ENCODE results near the gene CARD11.

DNA sequence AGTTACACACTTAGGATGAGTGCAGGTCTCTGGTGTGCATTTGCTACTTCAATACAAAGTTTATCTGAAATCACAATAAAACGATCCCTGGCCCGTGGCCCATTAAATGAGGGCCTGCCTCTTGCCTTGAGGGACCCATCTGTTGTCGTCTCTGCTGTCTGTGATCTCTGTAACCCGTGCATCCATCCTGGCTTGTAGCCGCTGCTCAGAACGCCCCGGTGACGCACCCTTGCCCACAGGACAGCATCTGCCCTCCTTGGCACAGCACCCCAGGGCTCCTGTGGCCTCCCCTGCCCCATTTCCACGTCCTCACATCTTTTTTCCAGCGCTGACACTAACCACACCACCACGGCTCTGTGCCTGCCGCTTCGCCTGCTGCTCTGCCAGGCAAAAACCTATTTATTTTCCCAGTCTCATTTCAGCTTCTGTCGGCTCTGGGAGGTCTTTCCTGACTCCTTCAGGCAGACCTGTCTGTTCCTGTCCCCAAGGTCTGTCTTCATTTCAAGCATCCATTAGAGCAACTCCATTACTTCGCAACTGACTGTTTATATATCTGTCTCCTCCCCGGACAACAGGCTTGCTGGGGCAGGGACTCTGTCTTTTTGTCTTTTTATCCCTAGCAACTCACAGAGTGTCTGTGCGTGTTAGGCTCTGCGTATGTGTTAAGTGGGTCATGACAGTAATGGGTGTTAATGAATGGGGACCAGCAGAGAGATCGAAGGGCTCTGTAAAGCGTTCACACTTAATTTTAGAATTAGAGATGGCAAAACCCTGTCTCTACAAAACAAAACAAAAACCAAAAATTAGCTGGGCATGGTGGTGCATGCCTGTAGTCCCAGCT, 16.4 kb downstream of the CARD11 start:
- TF ChIP-seq, protein P1, sequence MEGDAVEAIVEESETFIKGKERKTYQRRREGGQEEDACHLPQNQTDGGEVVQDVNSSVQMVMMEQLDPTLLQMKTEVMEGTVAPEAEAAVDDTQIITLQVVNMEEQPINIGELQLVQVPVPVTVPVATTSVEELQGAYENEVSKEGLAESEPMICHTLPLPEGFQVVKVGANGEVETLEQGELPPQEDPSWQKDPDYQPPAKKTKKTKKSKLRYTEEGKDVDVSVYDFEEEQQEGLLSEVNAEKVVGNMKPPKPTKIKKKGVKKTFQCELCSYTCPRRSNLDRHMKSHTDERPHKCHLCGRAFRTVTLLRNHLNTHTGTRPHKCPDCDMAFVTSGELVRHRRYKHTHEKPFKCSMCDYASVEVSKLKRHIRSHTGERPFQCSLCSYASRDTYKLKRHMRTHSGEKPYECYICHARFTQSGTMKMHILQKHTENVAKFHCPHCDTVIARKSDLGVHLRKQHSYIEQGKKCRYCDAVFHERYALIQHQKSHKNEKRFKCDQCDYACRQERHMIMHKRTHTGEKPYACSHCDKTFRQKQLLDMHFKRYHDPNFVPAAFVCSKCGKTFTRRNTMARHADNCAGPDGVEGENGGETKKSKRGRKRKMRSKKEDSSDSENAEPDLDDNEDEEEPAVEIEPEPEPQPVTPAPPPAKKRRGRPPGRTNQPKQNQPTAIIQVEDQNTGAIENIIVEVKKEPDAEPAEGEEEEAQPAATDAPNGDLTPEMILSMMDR (IDR thresholded peaks at IDR 0.05), result no peak
- no peak for TF ChIP-seq POLR2A (IDR thresholded peaks at IDR 0.05)

Data from ovary (tissue), 3 donors.